GM06990 (cell line): ENCODE data around the gene TMEM222.
"Not testable (repeated sequence)": the region's sequence is repeated elsewhere in the genome, so short reads cannot be mapped to it uniquely, and the experiment has no call there.

Source experiments
- DNase-seq: peaks from one replicate; pipeline ENCODE4 v3.0.0-alpha.2; 2011; ENCODE audit not compliant: insufficient read length; ENCODE audit errors: extremely low read depth
- H3K27me3 ChIP-seq: replicated peaks from 2 replicates; pipeline ENCODE4 v1.6.0; 2011; ENCODE audit warnings: low read length; ENCODE audit not compliant: control insufficient read depth, insufficient read depth
- H3K36me3 ChIP-seq: 2 replicates; pipeline ENCODE4 v1.5.1; 2011; ENCODE audit warnings: low read length; ENCODE audit not compliant: control insufficient read depth, insufficient read depth
- H3K4me3 ChIP-seq: replicated peaks from 2 replicates; pipeline ENCODE4 v1.5.1; 2011; ENCODE audit warnings: low read depth, mild to moderate bottlenecking, control low read depth, low read length
- TF ChIP-seq, protein P1 (sequence below): IDR thresholded peaks from 2 replicates; pipeline ENCODE4 v1.5.1; 2011; ENCODE audit warnings: low read length, control low read depth, mild to moderate bottlenecking, inconsistent platforms; ENCODE audit not compliant: insufficient read depth, poor library complexity, severe bottlenecking

Gene TMEM222, protein sequence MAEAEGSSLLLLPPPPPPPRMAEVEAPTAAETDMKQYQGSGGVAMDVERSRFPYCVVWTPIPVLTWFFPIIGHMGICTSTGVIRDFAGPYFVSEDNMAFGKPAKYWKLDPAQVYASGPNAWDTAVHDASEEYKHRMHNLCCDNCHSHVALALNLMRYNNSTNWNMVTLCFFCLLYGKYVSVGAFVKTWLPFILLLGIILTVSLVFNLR

GRCh38 chr1:27321813-27322568 lies at the start of gene TMEM222:
TMEM222 (plus strand) TSS chr1:27322163; CDS start chr1:27322198, 35 bp downstream.
- TF ChIP-seq, protein P1, sequence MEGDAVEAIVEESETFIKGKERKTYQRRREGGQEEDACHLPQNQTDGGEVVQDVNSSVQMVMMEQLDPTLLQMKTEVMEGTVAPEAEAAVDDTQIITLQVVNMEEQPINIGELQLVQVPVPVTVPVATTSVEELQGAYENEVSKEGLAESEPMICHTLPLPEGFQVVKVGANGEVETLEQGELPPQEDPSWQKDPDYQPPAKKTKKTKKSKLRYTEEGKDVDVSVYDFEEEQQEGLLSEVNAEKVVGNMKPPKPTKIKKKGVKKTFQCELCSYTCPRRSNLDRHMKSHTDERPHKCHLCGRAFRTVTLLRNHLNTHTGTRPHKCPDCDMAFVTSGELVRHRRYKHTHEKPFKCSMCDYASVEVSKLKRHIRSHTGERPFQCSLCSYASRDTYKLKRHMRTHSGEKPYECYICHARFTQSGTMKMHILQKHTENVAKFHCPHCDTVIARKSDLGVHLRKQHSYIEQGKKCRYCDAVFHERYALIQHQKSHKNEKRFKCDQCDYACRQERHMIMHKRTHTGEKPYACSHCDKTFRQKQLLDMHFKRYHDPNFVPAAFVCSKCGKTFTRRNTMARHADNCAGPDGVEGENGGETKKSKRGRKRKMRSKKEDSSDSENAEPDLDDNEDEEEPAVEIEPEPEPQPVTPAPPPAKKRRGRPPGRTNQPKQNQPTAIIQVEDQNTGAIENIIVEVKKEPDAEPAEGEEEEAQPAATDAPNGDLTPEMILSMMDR: no peak
- H3K27me3 ChIP-seq: no peaks in the 10 kb centered on the region
- DNase-seq: peak; percentile 99
- H3K36me3 ChIP-seq: peaks cover 11% of the 10 kb centered on the region
- peak within 1 kb of the TSS; percentile 98 for H3K4me3 ChIP-seq

- Histone ChIP-seq H3K36me3 (no peaks in the 10 kb centered on the region), H3K27me3 (no peaks in the 10 kb centered on the region), H3K4me3 (no peak overlapping the region)
- no peak for DNase-seq
- TF ChIP-seq, protein P1: no peak
Observed at GRCh38 chr1:27274204-27274603, 47.8 kb upstream of the TMEM222 start.

- TF ChIP-seq, protein P1: no peak
- no peak for DNase-seq
- H3K27me3 ChIP-seq: no peaks in the 10 kb centered on the region
- no peak overlapping the region for H3K4me3 ChIP-seq
- no peaks in the 10 kb centered on the region for H3K36me3 ChIP-seq
Observed at GRCh38 chr1:27275696-27276095, 46.3 kb upstream of the TMEM222 start.

GRCh38 chr1:27284425-27285273 lies 37.3 kb upstream of the TMEM222 start:
- TF ChIP-seq, protein P1: peak; percentile 73
- Histone ChIP-seq H3K27me3 (no peaks in the 10 kb centered on the region), H3K36me3 (peaks cover 5% of the 10 kb centered on the region), H3K4me3 (no peak overlapping the region)
- no peak for DNase-seq

GRCh38 chr1:27285274-27285660 lies 36.7 kb upstream of the TMEM222 start:
- TF ChIP-seq, protein P1: no peak
- peaks cover 5% of the 10 kb centered on the region for H3K36me3 ChIP-seq
- DNase-seq: no peak

GRCh38 chr1:27285821-27286220 lies 36.1 kb upstream of the TMEM222 start:
- not testable (repeated sequence) for DNase-seq, H3K36me3 ChIP-seq, H3K4me3 ChIP-seq, H3K27me3 ChIP-seq

More at GRCh38 chr1:27285274-27285660, 36.7 kb upstream of the TMEM222 start:
- no peak overlapping the region for H3K4me3 ChIP-seq
- H3K27me3 ChIP-seq: no peaks in the 10 kb centered on the region

DNA sequence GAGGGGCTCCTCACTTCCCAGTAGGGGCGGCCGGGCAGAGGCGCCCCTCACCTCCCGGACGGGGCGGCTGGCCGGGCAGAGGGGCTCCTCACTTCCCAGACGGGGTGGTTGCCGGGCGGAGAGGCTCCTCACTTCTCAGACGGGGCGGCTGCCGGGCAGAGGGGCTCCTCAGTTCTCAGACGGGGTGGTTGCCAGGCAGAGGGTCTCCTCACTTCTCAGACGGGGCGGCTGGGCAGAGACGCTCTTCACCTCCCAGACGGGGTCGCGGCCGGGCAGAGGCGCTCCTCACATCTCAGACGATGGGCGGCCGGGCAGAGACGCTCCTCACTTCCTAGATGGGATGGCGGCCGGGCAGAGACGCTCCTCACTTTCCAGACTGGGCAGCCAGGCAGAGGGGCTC lies 32.8 kb upstream of the TMEM222 start:
- not testable (repeated sequence) for H3K27me3 ChIP-seq, H3K4me3 ChIP-seq, H3K36me3 ChIP-seq, DNase-seq
